HG02623 (cell line): ENCODE data around the gene LEMD1.

Experiments
- ATAC-seq: cut with Tn5 transposase; IDR thresholded peaks from one replicate; pipeline ENCODE4 v1.9.1; 2021; ENCODE audit warnings: moderate library complexity; ENCODE audit not compliant: unreplicated experiment

Gene LEMD1

GRCh38 chr1:205421798-205422197, at the start of gene LEMD1:
Gene LEMD1, minus strand, starts transcription at chr1:205422056. Its CDS starts 1,520 bp downstream, at chr1:205420536.
- no peak for ATAC-seq

DNA sequence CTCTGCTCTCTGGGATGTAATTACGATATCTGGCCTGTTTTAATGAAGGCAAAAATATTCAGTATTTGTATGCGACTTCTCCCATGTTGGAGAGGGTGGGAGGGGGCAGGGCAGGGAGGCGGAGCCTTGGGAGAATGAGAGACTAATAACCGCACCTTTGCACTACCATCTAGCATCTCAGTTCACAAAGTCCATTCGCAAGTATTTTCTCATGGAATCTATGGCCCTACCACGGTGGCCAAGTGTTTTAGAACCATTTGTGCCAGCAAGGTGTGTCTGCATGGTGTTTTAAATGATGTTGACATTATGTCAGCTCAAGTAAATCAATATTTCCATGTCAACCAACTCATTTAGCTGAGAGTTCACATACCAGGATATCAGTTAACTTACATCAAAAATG, 48.3 kb upstream of the LEMD1 start:
- no peak for ATAC-seq

DNA sequence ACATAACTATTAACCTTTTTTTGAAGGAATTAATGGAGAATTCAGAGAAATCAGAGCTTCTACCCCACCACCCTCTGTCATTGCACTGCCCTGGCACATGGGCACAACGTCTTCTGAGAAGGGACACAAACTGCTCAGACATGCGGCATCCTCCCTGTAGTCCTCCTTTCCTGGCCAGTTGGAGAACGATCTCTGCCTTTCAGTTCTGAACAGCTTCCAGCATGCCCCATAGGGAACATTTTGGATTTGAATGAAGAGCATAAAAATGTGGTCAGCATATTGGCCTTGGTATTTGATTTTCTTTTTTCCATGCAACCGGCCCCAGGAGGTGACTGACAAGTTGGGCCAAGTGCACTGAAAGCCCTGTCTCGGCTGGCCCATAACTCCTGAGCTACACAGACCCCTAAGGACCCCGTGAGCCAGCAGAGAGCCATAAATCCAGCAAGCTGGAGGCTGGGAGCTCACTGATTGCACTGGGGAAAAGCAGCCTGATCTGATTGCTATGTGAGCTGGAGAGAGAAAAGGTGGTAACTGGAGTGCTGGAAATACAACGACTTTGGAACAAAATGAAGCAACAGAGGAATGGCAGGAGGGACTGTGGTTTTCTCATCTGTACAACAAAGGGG, 44.9 kb upstream of the LEMD1 start:
- no peak for ATAC-seq

- ATAC-seq = no peak
These were observed 43.5 kb upstream of the LEMD1 start for GRCh38 chr1:205465392-205465791.

DNA sequence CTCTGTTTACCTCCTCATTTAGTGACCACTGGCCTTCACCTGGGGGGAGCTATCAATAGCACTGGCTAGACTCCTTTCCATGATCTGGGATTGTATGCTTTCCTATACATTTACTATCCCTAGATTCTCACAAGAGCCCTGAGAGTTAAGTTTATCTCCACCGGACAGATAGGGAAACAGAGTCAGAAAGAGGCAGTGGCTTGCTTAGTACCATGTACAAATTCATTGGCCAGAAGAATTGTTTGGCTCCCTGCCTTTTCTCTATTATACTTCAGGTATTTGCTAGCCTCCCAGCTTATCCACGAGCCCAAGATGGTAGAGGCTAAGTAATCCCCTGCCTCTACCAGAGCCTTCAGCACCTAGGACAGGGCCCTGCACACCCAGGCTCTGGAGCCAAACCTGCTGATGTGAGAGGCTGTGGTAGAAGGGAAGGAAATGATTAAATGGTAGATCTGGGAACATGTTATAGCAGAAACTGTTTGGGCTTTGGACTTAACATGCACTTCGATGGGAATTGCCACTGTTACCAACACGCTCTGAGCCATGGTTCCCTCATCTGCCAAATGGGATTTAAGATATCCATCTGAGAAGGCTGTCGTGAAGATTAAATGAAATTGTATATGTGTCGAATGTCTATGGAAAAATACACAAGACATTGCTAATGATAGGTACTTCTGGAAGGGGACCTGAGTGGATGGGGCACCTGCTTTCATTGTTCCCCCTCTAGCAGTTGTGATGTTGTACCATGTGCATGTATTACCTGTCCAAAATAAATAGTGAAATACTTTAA, 37.1 kb upstream of the LEMD1 start:
- no peak for ATAC-seq

- ATAC-seq = no peak
These were observed 35.3 kb upstream of the LEMD1 start for GRCh38 chr1:205456868-205457745.

GRCh38 chr1:205456383-205456867, 34.6 kb upstream of the LEMD1 start:
- no peak for ATAC-seq

GRCh38 chr1:205455581-205456382, 33.9 kb upstream of the LEMD1 start, which contains the start of gene BLACAT1:
Gene BLACAT1, minus strand, starts transcription at chr1:205456045.
- no peak for ATAC-seq

DNA sequence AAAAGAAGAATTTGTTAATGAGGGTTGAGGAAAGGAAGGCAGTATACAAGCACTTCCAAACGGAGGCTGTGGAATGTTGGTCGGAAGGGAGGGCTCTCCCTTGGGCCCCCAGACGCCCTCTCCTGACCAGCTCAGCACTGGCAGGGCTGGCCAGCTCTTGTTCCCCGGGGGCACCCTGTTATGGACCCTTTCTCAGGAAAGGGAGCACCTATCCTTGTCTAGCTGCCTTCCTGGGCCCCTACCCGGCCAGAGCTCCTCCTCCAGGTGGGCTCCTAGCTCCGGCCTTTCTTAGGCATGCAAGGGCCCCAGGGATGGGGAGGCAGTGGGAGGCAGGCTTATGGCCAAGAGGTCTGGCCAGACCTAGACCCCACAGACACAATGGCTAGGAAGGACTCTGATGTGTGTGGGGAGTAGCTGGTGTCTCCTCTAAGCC, 33.1 kb upstream of the LEMD1 start:
- ATAC-seq = no peak

- no peak for ATAC-seq
These were observed 31.6 kb upstream of the LEMD1 start for GRCh38 chr1:205453466-205453865.

- no peak for ATAC-seq
These were observed 31.1 kb upstream of the LEMD1 start for GRCh38 chr1:205452933-205453332.

GRCh38 chr1:205452364-205452763, 30.5 kb upstream of the LEMD1 start:
- ATAC-seq = no peak

DNA sequence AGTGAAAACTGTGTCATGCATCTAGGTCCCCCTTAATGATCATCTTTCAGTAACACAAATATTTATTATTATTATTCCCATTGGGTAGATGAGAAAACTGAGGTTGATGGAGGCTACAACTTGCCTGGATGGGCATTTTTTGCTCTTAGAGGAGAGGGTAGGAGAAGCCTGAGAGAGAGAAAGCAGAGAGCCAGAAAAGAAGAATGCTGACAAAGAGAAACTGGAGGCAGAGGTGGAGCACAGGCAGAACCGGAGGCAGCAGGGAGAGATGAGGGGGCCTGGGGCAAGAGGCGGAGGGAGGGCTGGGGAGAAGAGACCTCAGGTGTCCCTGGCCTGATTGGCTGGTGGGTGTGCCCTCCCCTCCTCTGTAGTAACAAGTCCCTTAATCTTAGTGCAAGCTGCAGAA, 29.9 kb upstream of the LEMD1 start:
- no peak for ATAC-seq

DNA sequence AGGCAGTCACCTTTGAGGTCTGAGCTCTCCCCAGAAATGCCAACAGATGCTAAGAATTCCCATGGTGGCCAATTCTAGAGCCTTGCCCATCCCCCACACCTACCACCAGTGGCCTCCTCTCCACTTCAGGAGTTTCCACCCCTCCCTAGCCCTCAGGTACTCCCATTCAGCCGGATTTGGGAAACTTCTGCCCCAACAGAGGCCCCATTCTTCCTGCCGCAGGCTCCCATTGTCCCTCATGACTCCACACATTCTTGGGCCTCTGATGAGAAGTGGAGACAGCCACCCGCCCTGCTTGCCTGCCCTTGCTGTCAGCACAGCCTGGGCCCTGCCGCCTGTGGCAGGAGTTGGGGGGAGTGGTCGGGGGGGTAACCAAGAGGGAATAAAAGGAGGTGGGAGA, 29.3 kb upstream of the LEMD1 start:
- ATAC-seq = no peak

GRCh38 chr1:205450448-205450847, 28.6 kb upstream of the LEMD1 start:
- ATAC-seq = no peak

- no peak for ATAC-seq
These were observed 28.0 kb upstream of the LEMD1 start for GRCh38 chr1:205449750-205450443.

DNA sequence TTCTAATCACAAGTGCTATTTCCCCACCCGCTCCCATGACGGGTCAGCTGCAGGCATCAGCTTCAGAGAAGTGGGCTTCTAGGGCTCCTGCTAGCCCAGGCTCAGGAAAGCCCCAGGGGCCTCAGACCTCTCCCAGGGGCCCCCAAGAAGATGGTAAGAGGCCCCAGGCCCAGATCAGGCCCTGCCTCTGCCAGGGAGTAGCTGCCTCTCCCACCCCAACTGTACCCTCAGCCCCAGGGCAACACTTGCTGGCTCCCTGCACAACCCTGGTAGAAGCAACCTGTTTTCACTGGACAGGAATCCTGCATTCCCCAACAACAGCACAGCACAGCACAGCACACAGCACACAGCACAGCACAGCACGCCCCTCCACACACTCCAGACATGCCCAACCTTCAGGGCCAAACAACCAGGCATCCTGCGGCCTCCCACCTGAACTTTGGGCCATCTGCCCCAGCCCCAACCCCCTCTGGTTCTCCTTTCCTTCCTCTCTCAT, 27.4 kb upstream of the LEMD1 start:
- no peak for ATAC-seq

DNA sequence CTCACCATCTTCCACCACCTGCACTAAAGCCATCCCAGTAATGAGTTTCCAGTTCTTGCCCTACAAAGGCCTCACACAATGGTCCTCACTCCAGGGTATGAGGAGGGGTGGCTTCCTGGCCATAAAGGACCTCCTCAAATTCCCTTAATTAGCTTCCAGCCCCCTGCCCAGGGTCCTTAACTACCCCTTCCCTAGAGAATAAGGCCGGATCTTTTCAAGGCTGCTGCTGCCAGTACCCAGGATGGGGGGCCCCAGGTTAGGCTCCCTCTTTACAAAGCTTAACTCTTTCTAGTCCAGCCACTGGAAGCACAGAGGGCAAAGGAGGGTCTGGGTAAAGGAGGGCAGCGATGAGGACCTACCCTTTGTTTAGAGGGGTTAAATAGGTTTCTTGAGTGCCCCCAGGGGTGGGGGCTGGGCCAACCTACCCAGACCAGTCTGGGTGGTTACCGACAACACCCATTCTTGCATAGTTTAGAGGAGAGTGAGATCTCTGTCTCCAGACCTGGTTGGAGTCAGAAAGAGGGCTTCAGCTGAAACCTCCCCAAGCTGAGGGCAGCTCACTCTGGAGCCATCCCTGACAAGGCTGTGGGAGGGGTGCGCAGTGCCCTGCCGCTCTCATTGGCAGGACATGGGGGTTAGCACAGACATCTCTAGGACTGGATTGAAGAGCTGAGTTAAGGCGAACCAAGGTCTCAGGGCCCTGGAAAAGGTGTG, 26.8 kb upstream of the LEMD1 start:
- ATAC-seq = no peak
